HCT116 (cell line): ENCODE data around the gene AADACL4.

Experiments used
- CBX3 ChIP-seq: IDR thresholded peaks from 2 replicates; pipeline ENCODE4 v1.6.1; 2012; ENCODE audit warnings: low read depth
- CEBPB ChIP-seq: IDR thresholded peaks from 2 replicates; pipeline ENCODE4 v1.6.1; 2012; ENCODE audit warnings: low read depth
- CTCF ChIP-seq, 3 experiments: fragments of 200-600 bp in 1 of 3; sonication (generic) in 1 of 3; IDR thresholded peaks in 2 of 3; conservative IDR thresholded peaks in 1 of 3; 2 replicates each; pipeline ENCODE4 v1.5.1; 2012 to 2017; ENCODE audit warnings: low read depth in 2 of 3, low read length in 2 of 3, antibody characterized with exemption in 1 of 3, borderline replicate concordance in 1 of 3, control low read depth in 1 of 3, mild to moderate bottlenecking in 1 of 3, mixed read lengths in 1 of 3, mixed run types in 1 of 3, moderate library complexity in 1 of 3; ENCODE audit not compliant: insufficient read depth in 1 of 3
- RAD21 ChIP-seq: IDR thresholded peaks from 2 replicates; pipeline ENCODE4 v1.6.1; 2012; ENCODE audit warnings: low read depth, mild to moderate bottlenecking
- SP1 ChIP-seq: IDR thresholded peaks from 2 replicates; pipeline ENCODE4 v1.6.1; 2012; ENCODE audit warnings: low read depth
- TCF7L2 ChIP-seq: IDR thresholded peaks from 2 replicates; pipeline ENCODE4 v1.7.0; 2011; ENCODE audit warnings: borderline replicate concordance, inconsistent platforms; ENCODE audit not compliant: insufficient read depth, insufficient read length; ENCODE audit errors: extremely low read depth
- YY1 ChIP-seq: IDR thresholded peaks from 2 replicates; pipeline ENCODE4 v1.6.1; 2011; ENCODE audit warnings: low read length, low read depth, moderate library complexity, mild to moderate bottlenecking; ENCODE audit not compliant: insufficient replicate concordance; ENCODE audit errors: extremely low read depth
- TF ChIP-seq, protein P1 (sequence below): IDR thresholded peaks from 2 replicates; pipeline ENCODE4 v1.6.1; 2011; ENCODE audit warnings: mild to moderate bottlenecking, low read length, moderate library complexity; ENCODE audit not compliant: insufficient replicate concordance; ENCODE audit errors: extremely low read depth

- TF ChIP-seq SP1: no peak
- TF ChIP-seq CTCF (IDR thresholded peaks at IDR 0.05 in 2 of 3, conservative IDR thresholded peaks at IDR 0.05 in 1 of 3; ENCODE audit: borderline replicate concordance in 1 of 3, insufficient read depth in 1 of 3, low read depth in 2 of 3, low read length in 2 of 3): no peak
- TF ChIP-seq, protein P1, sequence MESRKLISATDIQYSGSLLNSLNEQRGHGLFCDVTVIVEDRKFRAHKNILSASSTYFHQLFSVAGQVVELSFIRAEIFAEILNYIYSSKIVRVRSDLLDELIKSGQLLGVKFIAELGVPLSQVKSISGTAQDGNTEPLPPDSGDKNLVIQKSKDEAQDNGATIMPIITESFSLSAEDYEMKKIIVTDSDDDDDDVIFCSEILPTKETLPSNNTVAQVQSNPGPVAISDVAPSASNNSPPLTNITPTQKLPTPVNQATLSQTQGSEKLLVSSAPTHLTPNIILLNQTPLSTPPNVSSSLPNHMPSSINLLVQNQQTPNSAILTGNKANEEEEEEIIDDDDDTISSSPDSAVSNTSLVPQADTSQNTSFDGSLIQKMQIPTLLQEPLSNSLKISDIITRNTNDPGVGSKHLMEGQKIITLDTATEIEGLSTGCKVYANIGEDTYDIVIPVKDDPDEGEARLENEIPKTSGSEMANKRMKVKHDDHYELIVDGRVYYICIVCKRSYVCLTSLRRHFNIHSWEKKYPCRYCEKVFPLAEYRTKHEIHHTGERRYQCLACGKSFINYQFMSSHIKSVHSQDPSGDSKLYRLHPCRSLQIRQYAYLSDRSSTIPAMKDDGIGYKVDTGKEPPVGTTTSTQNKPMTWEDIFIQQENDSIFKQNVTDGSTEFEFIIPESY: no peak
- TF ChIP-seq YY1: no peak
- peak; percentile 36 for TF ChIP-seq TCF7L2
- no peak for TF ChIP-seq RAD21
- no peak for TF ChIP-seq CEBPB
- no peak for TF ChIP-seq CBX3
Measured at GRCh38 chr1:12616709-12617373, 27.0 kb upstream of the AADACL4 start.
